IPS DF 19.7 (cell line): Measurements from ENCODE around the gene ANAPC5.
"Not testable (repeated sequence)": the region's sequence is repeated elsewhere in the genome, so short reads cannot be mapped to it uniquely, and the experiment has no call there.

Source experiments
- DNase-seq: peaks from one replicate; pipeline ENCODE4 v3.0.0-alpha.2; 2013; ENCODE audit warnings: low read depth, low spot score

The ANAPC5 gene

DNA sequence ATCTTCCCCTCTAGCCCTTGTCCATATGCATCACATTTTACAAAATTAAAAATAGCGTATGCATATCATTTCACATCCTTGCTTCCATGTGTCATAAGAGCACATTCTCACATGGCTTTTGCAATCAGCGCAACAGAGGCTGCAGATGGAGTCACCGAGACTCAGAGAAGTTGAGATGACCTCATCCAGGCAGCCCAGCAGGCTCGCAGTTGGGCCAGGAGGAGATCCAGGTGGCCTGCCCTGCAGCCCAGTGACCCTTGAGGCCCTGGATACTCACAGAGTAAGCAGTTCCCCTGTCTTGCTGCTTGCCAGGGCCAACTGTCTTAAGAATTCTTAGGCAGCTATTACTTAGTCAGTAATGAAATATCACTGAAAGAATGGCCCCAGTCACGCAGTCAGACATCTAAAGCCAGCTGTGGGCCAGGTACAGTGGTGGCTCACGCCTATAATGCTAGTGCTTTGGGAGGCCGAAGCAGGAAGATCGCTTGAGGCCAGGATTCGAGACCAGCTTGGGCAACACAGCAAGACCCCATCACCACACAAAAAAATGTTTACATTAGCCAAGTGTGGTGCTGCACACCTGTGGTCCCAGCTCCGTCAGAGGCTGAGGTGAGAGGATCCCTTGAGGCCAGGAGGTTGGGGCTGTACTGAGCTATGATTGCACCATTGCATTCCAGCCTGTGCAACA is 64.8 kb downstream of the ANAPC5 start:
- no peak for DNase-seq

- DNase-seq: no peak
These were observed 66.4 kb downstream of the ANAPC5 start for GRCh38 chr12:121285856-121286255.

- DNase-seq: no peak
These were observed 67.4 kb downstream of the ANAPC5 start for GRCh38 chr12:121284551-121285390.

GRCh38 chr12:121283841-121284240 is 68.4 kb downstream of the ANAPC5 start:
- DNase-seq: no peak

DNA sequence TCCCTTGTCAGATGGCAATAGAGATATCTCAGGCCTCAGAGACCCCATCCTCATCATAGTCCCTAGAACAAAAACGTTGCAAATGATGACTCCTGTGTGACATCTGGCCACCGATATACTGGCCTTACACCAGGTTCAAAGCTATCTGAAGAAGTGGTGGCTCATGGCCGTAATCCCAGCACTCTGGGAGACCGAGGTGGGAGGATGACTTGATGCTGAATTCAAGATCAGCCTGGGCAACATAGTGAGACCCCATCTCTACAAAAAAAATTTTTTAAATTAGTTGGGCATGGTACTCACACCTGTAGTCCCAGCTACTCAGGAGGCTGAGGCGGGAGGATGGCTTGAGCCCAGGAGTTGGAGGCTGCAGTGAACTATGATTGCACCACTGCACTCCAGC is 68.8 kb downstream of the ANAPC5 start:
- no peak for DNase-seq

GRCh38 chr12:121282910-121283309 is 69.3 kb downstream of the ANAPC5 start:
- DNase-seq: not testable (repeated sequence)

GRCh38 chr12:121282072-121282742 is 70.0 kb downstream of the ANAPC5 start:
- no peak for DNase-seq

GRCh38 chr12:121281116-121281515 is 71.1 kb downstream of the ANAPC5 start:
- DNase-seq: not testable (repeated sequence)

- DNase-seq: not testable (repeated sequence)
These were observed 71.7 kb downstream of the ANAPC5 start for GRCh38 chr12:121280531-121280930.

DNA sequence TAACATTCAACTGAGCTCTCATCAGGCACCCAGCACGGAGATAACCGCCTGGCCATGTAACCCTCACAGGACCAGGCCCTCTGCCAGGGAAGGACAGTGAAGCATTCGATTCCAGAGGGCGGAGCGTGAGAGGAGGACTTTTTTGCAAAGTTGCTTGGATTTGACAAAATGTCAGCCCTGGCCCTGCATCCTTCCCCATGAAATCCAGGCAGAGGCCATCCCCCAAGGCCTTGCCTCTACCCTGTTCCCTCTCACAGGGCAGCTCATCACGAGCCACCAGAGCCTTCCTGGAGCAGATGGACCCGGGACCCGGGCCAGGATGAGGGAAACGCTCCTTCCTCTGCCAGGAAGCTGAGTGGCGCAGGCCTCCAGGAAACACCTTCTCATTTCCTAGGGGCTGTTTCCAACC is 72.7 kb downstream of the ANAPC5 start:
- no peak for DNase-seq

DNA sequence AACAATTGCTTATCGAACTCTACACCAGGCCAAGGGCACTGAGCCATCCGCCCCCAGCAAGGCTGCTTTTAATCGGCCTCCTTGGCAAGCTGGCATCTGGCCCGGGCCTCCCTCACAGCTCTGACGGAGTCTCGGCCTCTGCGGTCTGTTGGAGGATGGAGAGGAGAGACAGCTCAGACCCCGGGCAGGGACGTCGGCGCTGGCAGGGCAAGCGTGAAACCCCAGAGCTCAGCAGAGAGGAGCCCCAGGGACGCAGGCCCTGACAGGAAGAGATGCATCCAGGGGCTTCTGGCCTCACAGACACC is 73.2 kb downstream of the ANAPC5 start:
- no peak for DNase-seq

GRCh38 chr12:121278169-121279070 is 73.8 kb downstream of the ANAPC5 start:
- DNase-seq: no peak

DNA sequence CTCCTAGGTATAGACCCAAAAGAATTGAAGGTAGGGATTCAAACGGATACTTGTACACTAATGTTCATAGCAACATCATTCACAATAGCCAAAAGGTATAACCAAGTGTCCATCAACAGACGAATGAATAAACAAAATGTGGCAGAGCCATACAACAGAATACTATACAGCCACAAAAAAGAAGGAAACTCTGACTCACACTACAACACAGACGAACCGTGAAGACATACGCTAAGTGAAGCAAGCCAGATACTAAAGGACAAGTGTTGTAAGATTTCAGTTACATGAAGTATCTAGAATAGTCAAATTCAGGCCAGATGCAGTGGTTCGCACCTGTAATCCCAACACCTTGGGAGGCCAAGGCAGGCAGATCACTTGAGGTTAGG is 74.8 kb downstream of the ANAPC5 start:
- no peak for DNase-seq

DNA sequence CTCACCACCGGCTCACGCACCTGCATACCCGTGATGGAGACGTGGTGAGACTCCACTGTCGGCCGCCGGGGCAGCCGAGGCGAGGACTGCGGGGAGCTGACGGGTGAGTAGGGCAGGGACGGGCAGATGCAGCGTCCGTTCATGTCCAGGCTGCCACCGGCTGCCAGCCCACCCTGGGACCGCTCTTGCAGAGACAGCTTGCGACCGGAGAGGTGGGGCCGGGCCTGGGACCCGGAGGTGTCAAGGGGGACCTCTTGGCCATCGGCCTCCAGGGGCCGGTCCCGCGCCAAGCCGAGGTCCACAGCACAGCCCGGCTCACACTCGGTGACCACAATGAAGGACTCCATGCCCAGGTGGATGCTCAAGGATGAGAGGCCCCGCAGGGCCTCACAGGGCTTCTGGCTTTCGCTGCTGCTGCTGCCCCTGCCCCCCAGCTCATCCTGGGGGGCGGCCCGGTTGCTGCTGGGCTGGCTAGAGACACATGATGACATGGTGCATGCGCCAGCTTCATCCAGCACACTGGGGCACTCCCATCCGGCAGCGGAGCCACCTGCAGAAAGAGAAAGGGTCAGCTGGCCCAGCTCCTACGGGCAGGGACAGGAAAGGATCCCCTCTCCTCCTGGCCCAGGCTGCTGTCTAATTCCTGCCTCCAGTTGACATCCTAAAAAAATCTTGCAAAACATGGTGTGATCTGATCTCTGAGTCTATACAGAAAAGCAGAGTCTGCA is 78.0 kb downstream of the ANAPC5 start:
- DNase-seq: no peak

- DNase-seq: no peak
These were observed 78.8 kb downstream of the ANAPC5 start for GRCh38 chr12:121273364-121273896.

GRCh38 chr12:121267822-121268221 is 84.4 kb downstream of the ANAPC5 start:
- no peak for DNase-seq

DNA sequence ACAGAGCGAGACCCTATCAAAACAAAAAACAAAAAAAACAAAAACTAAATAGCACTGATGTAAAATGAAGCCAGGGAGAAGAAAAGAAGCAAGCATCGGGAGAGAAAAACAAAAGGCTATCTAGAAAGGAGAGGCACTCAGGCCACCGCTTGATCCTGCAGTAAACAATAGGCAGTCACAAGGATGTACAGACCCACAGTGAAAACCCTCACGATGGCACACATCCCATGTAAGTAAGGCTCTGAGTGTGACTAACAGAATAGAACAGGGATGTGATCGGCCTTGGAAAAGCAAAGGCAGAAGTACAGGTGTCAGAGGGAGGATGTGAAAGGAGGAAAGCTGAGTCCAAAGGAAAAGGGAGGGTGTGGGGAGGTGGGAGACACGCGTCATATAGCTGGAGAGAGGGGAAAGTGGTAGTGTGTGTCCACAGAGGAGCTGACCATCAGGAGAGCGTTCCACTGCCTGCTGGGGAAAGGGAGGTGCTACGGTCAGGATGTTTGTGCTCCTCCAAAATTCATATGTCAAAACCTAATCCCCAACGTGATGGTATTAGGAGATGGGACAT is 87.2 kb downstream of the ANAPC5 start:
- DNase-seq: no peak

- DNase-seq: no peak
These were observed 88.1 kb downstream of the ANAPC5 start for GRCh38 chr12:121264135-121264534.

DNA sequence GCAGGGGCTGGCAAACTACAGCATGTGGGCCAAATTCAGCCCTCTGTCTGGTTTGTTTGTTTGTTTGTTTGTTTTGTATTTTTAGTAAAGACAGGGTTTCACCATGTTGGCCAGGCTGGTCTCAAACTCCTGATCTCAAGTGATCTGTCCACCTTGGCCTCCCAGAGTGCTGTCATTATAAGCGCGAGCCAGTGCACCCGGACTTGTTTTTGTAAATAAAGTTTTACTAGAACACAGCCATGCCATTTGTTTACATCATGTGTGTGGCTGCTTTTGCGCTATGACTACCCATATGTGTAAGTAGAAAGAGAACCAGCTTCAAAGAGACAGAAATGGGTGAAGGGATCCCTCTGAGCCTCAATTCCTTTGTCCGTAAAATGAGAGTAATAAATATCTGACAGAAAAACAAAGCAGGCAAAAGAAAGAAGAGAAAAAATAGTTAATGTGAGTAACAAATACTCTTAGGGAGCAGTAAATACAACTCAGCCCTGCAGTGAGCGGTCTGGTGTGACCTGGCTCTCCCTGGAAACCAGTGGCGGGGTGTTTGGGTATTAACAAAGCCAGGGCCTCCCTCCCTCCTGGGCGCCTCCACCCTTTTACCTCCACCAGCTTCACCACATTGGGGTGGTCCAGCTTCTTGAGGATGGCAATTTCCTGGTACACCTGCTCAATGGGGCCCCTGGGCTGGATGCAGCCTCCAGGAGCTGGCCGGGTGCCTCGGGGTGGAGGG is 88.8 kb downstream of the ANAPC5 start:
- no peak for DNase-seq

GRCh38 chr12:121261398-121261797 is 90.8 kb downstream of the ANAPC5 start:
- no peak for DNase-seq
